Prostate gland (tissue), 2 donors: ENCODE results near the gene USP13.

ENCODE experiments used
- CTCF ChIP-seq, 4 experiments: fragments of 200-600 bp in 2 of 4; fragments of 450-650 bp in 2 of 4; sonication (generic) in 2 of 4; IDR thresholded peaks; 1 replicate in 3 of 4; 2 replicates in 1 of 4; pipeline ENCODE4 v1.5.1; 2016 to 2019; ENCODE audit warnings: antibody characterized with exemption in 4 of 4, mild to moderate bottlenecking in 2 of 4, moderate library complexity in 2 of 4
- POLR2AphosphoS5 ChIP-seq: sonication (generic); formaldehyde crosslinking; IDR thresholded peaks from one replicate; pipeline ENCODE4 v1.6.1; 2017; ENCODE audit warnings: antibody characterized with exemption

GRCh38 chr3:179812096-179812382 lies 159.2 kb downstream of the USP13 start:
- TF ChIP-seq POLR2AphosphoS5 (no peak), CTCF (IDR thresholded peaks at IDR 0.05) (no peak)
